ENCODE results near the gene NOL9. TPM values are rescaled to one million over a fixed set of nuclear protein-coding genes. Genes with fewer than 3 reads are reported as not detected.

NOL9 gene
- total RNA-seq, 4 donors from 2014 or later = 13.1 to 35.9 (median 23.3) TPM

DNA sequence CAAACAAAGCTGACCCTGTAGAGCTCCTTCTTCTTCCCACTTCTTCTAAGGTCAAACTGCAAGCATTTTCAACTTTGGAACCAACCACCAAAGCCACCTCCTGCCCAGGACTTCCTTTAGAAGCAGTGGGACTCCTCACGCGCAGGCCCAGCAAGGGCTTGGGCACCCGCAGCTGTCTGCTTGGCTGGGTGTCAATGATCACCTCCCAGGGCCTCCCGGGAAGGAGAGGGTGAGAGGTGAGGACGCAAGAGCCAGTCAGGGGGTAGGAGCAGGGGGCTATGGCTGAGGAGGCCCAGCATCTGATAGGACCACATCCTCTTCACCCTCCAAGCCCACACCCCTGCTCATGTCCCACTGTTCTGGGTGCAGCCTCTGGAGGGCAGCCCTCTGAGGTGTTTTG is 38.1 kb upstream of the NOL9 start:
- TF ChIP-seq POLR2A (IDR thresholded peaks at IDR 0.05) (no peak), CTCF (IDR thresholded peaks at IDR 0.05) (no peak)
- H3K4me3 ChIP-seq (ENCODE audit: low read depth, poor library complexity, severe bottlenecking) = no peak overlapping the region
- WGBS, 2 donors = 42 to 43% methylated on average over 5 of the region's 5 CpGs
- DNase-seq (ENCODE audit: low spot score in 2 of 2) = no peak
- intact Hi-C loops (cut with DNase I; ENCODE audit: low total_unique reads) = no loop called here

GRCh38 chr1:6591644-6592043 is 37.3 kb upstream of the NOL9 start:
- intact Hi-C loops (cut with DNase I; ENCODE audit: low total_unique reads) = no loop called here
- TF ChIP-seq CTCF (IDR thresholded peaks at IDR 0.05) (no peak), POLR2A (IDR thresholded peaks at IDR 0.05) (no peak)
- 70 to 100% methylated on average over 3 of the region's 6 CpGs for WGBS, 2 donors
- no peak overlapping the region for H3K4me3 ChIP-seq (ENCODE audit: low read depth, poor library complexity, severe bottlenecking)
- no peak for DNase-seq (ENCODE audit: low spot score in 2 of 2)

DNA sequence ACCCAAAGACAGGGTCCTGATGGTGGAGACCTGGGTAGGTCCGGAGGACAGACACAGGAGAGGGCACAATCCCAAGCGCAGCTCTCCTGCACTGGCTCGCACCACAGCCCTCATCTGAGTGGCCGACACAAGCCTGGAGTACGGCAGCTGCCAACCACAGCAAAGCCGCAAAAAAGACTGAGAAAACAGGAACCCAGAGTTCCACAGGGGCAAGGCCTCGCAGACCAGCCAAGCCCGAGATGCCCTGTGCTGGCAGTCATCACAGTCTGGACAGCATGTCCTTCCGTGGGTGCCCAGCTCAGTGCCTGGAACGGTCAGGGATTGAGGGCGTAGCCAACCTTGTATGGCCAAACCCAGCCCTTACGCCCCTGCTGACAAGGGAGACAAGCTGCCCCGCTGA is 36.9 kb upstream of the NOL9 start:
- TF ChIP-seq POLR2A (IDR thresholded peaks at IDR 0.05) (no peak), CTCF (IDR thresholded peaks at IDR 0.05) (no peak)
- DNase-seq (ENCODE audit: low spot score in 2 of 2) = no peak
- WGBS, 2 donors = 76 to 79% methylated on average over 13 of the region's 13 CpGs
- H3K4me3 ChIP-seq (ENCODE audit: low read depth, poor library complexity, severe bottlenecking) = no peak overlapping the region
- intact Hi-C loops (cut with DNase I; ENCODE audit: low total_unique reads) = no loop called here

GRCh38 chr1:6590046-6590445 is 35.7 kb upstream of the NOL9 start:
- WGBS, 2 donors = 81 to 84% methylated on average over 7 of the region's 7 CpGs
- H3K4me3 ChIP-seq (ENCODE audit: low read depth, poor library complexity, severe bottlenecking) = no peak overlapping the region
- intact Hi-C loops (cut with DNase I; ENCODE audit: low total_unique reads) = no loop called here
- TF ChIP-seq CTCF (IDR thresholded peaks at IDR 0.05) = no peak
- no peak for TF ChIP-seq POLR2A (IDR thresholded peaks at IDR 0.05)
- no peak for DNase-seq (ENCODE audit: low spot score in 2 of 2)

GRCh38 chr1:6588893-6589520 is 34.7 kb upstream of the NOL9 start:
- TF ChIP-seq CTCF (IDR thresholded peaks at IDR 0.05) = no peak
- TF ChIP-seq POLR2A (IDR thresholded peaks at IDR 0.05) = no peak
- DNase-seq (ENCODE audit: low spot score in 2 of 2) = no peak
- no peak overlapping the region for H3K4me3 ChIP-seq (ENCODE audit: low read depth, poor library complexity, severe bottlenecking)
- 71 to 76% methylated on average over 23 to 24 of the region's 24 CpGs for WGBS, 2 donors
- intact Hi-C loops (cut with DNase I; ENCODE audit: low total_unique reads) = no loop called here
